ENCODE data around the gene VAV3.

VAV3 gene

GRCh38 chr1:107552781-107553180 is 412.2 kb downstream of the VAV3 start:
- no peak for DNase-seq

GRCh38 chr1:107551456-107551855 is 413.5 kb downstream of the VAV3 start:
- no peak for DNase-seq

GRCh38 chr1:107550358-107550757 is 414.6 kb downstream of the VAV3 start:
- peak; percentile 56 to 67 for DNase-seq

- no peak for DNase-seq
These were observed 415.7 kb downstream of the VAV3 start for GRCh38 chr1:107549152-107549810.

GRCh38 chr1:107548276-107548675 is 416.7 kb downstream of the VAV3 start:
- no peak for DNase-seq

- DNase-seq, result no peak
These were observed 417.4 kb downstream of the VAV3 start for GRCh38 chr1:107547363-107548155.

GRCh38 chr1:107546576-107546975 is 418.4 kb downstream of the VAV3 start:
- DNase-seq, result no peak

GRCh38 chr1:107545879-107546278 is 419.1 kb downstream of the VAV3 start:
- no peak for DNase-seq

- no peak for DNase-seq
These were observed 419.9 kb downstream of the VAV3 start for GRCh38 chr1:107545056-107545577.

- DNase-seq, result no peak
These were observed 420.7 kb downstream of the VAV3 start for GRCh38 chr1:107544285-107544684.

GRCh38 chr1:107541412-107541811 is 423.6 kb downstream of the VAV3 start:
- DNase-seq, result no peak

- no peak for DNase-seq
These were observed 426.5 kb downstream of the VAV3 start for GRCh38 chr1:107538502-107538901.

GRCh38 chr1:107536266-107536665 is 428.7 kb downstream of the VAV3 start:
- no peak for DNase-seq

- no peak for DNase-seq
These were observed 429.9 kb downstream of the VAV3 start for GRCh38 chr1:107535091-107535490.

GRCh38 chr1:107534632-107535031 is 430.3 kb downstream of the VAV3 start:
- no peak for DNase-seq

GRCh38 chr1:107533436-107533835 is 431.5 kb downstream of the VAV3 start:
- DNase-seq, result no peak

- DNase-seq, result no peak
These were observed 432.7 kb downstream of the VAV3 start for GRCh38 chr1:107532318-107532717.

GRCh38 chr1:107531065-107531908 is 433.7 kb downstream of the VAV3 start:
- no peak for DNase-seq

GRCh38 chr1:107530543-107530942 is 434.4 kb downstream of the VAV3 start:
- no peak for DNase-seq

- DNase-seq, result peak; percentile 76 to 81
These were observed 435.4 kb downstream of the VAV3 start for GRCh38 chr1:107529511-107530149.

- DNase-seq, result no peak
These were observed 438.3 kb downstream of the VAV3 start for GRCh38 chr1:107526524-107527198.

- DNase-seq, result no peak
These were observed 439.0 kb downstream of the VAV3 start for GRCh38 chr1:107525961-107526360.

Data from Kasumi-1 (cell line).